Measurements from ENCODE around the gene GPC5. TPM values are rescaled to one million over a fixed set of nuclear protein-coding genes. Genes with fewer than 3 reads are reported as not detected.

Gene GPC5
- total RNA-seq, 1 donor from 2014 or later = 0.28 TPM

GRCh38 chr13:92303428-92303827, 905.0 kb downstream of the GPC5 start:
- TF ChIP-seq, protein P1, sequence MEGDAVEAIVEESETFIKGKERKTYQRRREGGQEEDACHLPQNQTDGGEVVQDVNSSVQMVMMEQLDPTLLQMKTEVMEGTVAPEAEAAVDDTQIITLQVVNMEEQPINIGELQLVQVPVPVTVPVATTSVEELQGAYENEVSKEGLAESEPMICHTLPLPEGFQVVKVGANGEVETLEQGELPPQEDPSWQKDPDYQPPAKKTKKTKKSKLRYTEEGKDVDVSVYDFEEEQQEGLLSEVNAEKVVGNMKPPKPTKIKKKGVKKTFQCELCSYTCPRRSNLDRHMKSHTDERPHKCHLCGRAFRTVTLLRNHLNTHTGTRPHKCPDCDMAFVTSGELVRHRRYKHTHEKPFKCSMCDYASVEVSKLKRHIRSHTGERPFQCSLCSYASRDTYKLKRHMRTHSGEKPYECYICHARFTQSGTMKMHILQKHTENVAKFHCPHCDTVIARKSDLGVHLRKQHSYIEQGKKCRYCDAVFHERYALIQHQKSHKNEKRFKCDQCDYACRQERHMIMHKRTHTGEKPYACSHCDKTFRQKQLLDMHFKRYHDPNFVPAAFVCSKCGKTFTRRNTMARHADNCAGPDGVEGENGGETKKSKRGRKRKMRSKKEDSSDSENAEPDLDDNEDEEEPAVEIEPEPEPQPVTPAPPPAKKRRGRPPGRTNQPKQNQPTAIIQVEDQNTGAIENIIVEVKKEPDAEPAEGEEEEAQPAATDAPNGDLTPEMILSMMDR (conservative IDR thresholded peaks at IDR 0.05) = no peak
- no peak for DNase-seq (ENCODE audit: low read depth, low spot score)
- no peaks in the 10 kb centered on the region for H3K36me3 Mint-ChIP-seq (ENCODE audit: low read depth)

GRCh38 chr13:92307752-92308151, 909.3 kb downstream of the GPC5 start:
- Mint-ChIP-seq H3K4me3 (no peak overlapping the region), H3K4me1 (no peaks in the 10 kb centered on the region), H3K27ac (ENCODE audit: unreplicated experiment) (no peak overlapping the region), H3K36me3 (ENCODE audit: low read depth) (no peaks in the 10 kb centered on the region), H3K27me3 (ENCODE audit: low read depth) (no peaks in the 10 kb centered on the region), H3K9me3 (no peaks in the 10 kb centered on the region)
- TF ChIP-seq, protein P1 (conservative IDR thresholded peaks at IDR 0.05) = no peak
- no peak for DNase-seq (ENCODE audit: low read depth, low spot score)

More at GRCh38 chr13:92303428-92303827, 905.0 kb downstream of the GPC5 start:
- Mint-ChIP-seq H3K27me3 (ENCODE audit: low read depth) (no peaks in the 10 kb centered on the region), H3K9me3 (no peaks in the 10 kb centered on the region), H3K27ac (ENCODE audit: unreplicated experiment) (no peak overlapping the region), H3K4me3 (no peak overlapping the region), H3K4me1 (no peaks in the 10 kb centered on the region)

DNA sequence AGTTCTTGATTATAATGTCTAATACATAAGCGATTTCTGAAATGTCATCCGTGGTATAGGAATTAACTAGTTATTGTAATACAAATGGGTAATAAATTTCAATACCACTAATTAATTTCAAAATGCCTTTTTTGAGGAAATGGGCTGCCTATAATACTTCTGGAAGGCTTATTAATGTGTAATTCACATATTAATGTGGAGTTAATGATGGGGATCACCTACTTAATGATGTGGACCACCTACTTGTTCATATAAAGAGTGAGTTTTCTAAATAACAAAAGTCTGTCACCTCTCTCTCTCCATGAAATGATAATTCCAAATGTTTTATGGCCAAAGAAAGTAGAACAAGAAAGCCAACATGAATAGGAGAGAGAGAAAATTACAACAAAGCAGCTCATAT, 914.4 kb downstream of the GPC5 start:
- no peaks in the 10 kb centered on the region for H3K9me3 Mint-ChIP-seq

DNA sequence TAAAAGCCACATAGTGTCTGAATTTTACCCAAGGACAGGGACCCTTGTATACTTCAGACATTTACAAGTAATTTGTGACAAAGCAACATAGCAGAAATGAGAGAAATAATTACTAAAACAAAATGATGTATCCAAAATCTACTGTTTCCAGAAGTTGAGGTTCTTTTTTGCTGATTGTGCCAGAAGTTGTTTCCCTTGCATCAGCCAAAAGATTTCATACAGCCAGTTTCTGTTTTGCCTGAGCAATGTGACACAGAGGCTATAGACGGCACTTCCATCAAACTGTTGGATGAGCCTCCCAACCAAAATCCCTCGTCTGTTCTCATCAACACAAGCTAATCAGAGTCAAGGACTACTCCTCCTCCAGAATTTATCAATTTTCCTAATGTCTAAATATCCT, 915.0 kb downstream of the GPC5 start:
- Mint-ChIP-seq H3K4me1 (peaks cover 10% of the 10 kb centered on the region), H3K27me3 (ENCODE audit: low read depth) (no peaks in the 10 kb centered on the region), H3K9me3 (no peaks in the 10 kb centered on the region), H3K27ac (ENCODE audit: unreplicated experiment) (no peak overlapping the region), H3K4me3 (no peak overlapping the region), H3K36me3 (ENCODE audit: low read depth) (no peaks in the 10 kb centered on the region)
- TF ChIP-seq, protein P1 (conservative IDR thresholded peaks at IDR 0.05) = no peak
- DNase-seq (ENCODE audit: low read depth, low spot score) = no peak

More for the DNA sequence above, 914.4 kb downstream of the GPC5 start:
- Mint-ChIP-seq H3K36me3 (ENCODE audit: low read depth) (no peaks in the 10 kb centered on the region), H3K4me3 (no peak overlapping the region), H3K4me1 (peaks cover 10% of the 10 kb centered on the region), H3K27ac (ENCODE audit: unreplicated experiment) (no peak overlapping the region), H3K27me3 (ENCODE audit: low read depth) (no peaks in the 10 kb centered on the region)
- no peak for DNase-seq (ENCODE audit: low read depth, low spot score)
- TF ChIP-seq, protein P1 (conservative IDR thresholded peaks at IDR 0.05) = no peak

- H3K27me3 Mint-ChIP-seq (ENCODE audit: low read depth) = no peaks in the 10 kb centered on the region
- DNase-seq (ENCODE audit: low read depth, low spot score) = no peak
- peaks cover 10% of the 10 kb centered on the region for H3K4me1 Mint-ChIP-seq
- H3K27ac Mint-ChIP-seq (ENCODE audit: unreplicated experiment) = no peak overlapping the region
- H3K9me3 Mint-ChIP-seq = no peaks in the 10 kb centered on the region
- no peaks in the 10 kb centered on the region for H3K36me3 Mint-ChIP-seq (ENCODE audit: low read depth)
- H3K4me3 Mint-ChIP-seq = no peak overlapping the region
- TF ChIP-seq, protein P1 (conservative IDR thresholded peaks at IDR 0.05) = no peak
Measured at GRCh38 chr13:92315265-92315664, 916.8 kb downstream of the GPC5 start.

- Mint-ChIP-seq H3K9me3 (no peaks in the 10 kb centered on the region), H3K4me3 (no peak overlapping the region), H3K36me3 (ENCODE audit: low read depth) (no peaks in the 10 kb centered on the region), H3K4me1 (peaks cover 10% of the 10 kb centered on the region), H3K27ac (ENCODE audit: unreplicated experiment) (no peak overlapping the region), H3K27me3 (ENCODE audit: low read depth) (no peaks in the 10 kb centered on the region)
- DNase-seq (ENCODE audit: low read depth, low spot score) = no peak
- TF ChIP-seq, protein P1 (conservative IDR thresholded peaks at IDR 0.05) = no peak
Measured at GRCh38 chr13:92316030-92316429, 917.6 kb downstream of the GPC5 start.
